Left ventricle myocardium inferior (tissue), 1 donor: ENCODE measurements around the gene MLXIP. TPM values are rescaled to one million over a fixed set of nuclear protein-coding genes. Genes with fewer than 3 reads are reported as not detected.

Experiments used
- DNase-seq: peaks from one replicate; pipeline ENCODE4 v3.0.0-alpha.2; 2020
- H3K27ac ChIP-seq: fragments of 200-600 bp; replicated peaks from 2 replicates; pipeline ENCODE4 v1.8.0; 2021
- H3K27me3 ChIP-seq: fragments of 200-600 bp; 2 replicates; pipeline ENCODE4 v1.8.0; 2021; ENCODE audit warnings: low read depth
- H3K36me3 ChIP-seq: fragments of 200-600 bp; 2 replicates; pipeline ENCODE4 v1.8.0; 2021
- H3K4me1 ChIP-seq: fragments of 200-600 bp; 2 replicates; pipeline ENCODE4 v1.8.0; 2021
- H3K4me3 ChIP-seq: fragments of 200-600 bp; 2 replicates; pipeline ENCODE4 v1.8.0; 2021; ENCODE audit warnings: mild to moderate bottlenecking, moderate library complexity
- H3K9me3 ChIP-seq: fragments of 200-600 bp; replicated peaks from 2 replicates; pipeline ENCODE4 v1.8.0; 2021
- intact Hi-C: fragments of 100-400 bp; cut with micrococcal nuclease; formaldehyde crosslinking; loops from one replicate; pipeline ENCODE4 v1.11.0; 2022
- total RNA-seq: library from RNA; stranded (reverse); fragmentation: NEBNext Ultra II Directional; extraction: Animal tissue kit (Norgen Biotek cat#: 25700); gene quantifications from one replicate; pipeline ENCODE4 v1.2.1, GENCODE V29; 2021
- TF ChIP-seq, protein P1 (sequence below): fragments of 200-600 bp; IDR thresholded peaks from 2 replicates; pipeline ENCODE4 v1.8.0; 2021; ENCODE audit warnings: antibody characterized with exemption, mild to moderate bottlenecking, borderline replicate concordance
- donor health status: DM: no; HTN: yes; CAD: no; lungs with severe emphysema.

The MLXIP gene
- total RNA-seq, 1 donor from 2014 or later: 16.7 TPM

DNA sequence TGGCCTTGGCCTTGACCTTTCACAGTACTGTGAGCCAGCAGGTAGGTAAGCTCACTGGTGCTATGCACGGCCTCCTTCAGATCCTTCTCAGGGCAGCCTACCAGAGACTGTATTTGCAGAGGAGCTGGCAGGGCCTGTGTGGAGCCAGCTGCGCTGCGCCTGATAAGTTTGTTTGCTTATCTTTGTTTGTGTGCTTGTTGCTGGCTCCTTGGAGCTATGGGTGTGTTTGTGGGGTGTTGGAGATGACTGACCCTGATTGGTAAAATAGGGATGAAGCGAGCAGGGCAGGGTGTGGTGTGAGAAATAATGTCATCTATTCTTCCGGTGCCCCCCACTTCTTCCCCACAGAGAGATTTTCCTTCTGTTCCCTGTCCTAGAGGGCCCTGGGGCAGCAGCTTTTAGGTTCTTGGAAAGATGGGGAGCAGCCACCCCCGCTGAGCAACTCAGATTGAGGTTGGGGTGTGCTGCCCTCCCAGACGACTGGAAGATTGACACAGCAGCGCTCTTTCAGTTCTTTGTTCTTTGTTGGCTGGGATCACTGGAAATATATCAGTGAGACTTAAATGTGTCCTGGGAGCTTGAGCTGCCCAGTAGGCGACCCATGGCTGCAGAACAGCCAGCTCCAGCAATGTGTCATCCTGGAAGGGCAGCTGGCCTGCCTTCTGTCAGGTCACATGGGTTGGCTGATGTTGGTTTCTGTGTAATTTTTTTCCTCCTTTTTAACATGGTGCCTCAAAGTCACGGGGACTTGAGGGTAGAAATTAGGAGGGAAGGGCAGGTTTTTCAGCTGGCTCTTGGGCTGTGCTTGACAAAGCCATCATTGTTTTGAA lies 19.6 kb downstream of the MLXIP start:
- Histone ChIP-seq H3K4me1 (peaks cover 84% of the 10 kb centered on the region), H3K27me3 (no peaks in the 10 kb centered on the region), H3K9me3 (no peaks in the 10 kb centered on the region), H3K4me3 (peak overlapping the region; percentile 48), H3K36me3 (no peaks in the 10 kb centered on the region), H3K27ac (peak overlapping the region; percentile 88)
- DNase-seq: peak; percentile 75
- TF ChIP-seq, protein P1, sequence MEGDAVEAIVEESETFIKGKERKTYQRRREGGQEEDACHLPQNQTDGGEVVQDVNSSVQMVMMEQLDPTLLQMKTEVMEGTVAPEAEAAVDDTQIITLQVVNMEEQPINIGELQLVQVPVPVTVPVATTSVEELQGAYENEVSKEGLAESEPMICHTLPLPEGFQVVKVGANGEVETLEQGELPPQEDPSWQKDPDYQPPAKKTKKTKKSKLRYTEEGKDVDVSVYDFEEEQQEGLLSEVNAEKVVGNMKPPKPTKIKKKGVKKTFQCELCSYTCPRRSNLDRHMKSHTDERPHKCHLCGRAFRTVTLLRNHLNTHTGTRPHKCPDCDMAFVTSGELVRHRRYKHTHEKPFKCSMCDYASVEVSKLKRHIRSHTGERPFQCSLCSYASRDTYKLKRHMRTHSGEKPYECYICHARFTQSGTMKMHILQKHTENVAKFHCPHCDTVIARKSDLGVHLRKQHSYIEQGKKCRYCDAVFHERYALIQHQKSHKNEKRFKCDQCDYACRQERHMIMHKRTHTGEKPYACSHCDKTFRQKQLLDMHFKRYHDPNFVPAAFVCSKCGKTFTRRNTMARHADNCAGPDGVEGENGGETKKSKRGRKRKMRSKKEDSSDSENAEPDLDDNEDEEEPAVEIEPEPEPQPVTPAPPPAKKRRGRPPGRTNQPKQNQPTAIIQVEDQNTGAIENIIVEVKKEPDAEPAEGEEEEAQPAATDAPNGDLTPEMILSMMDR: no peak
- intact Hi-C loops: no loop called here

DNA sequence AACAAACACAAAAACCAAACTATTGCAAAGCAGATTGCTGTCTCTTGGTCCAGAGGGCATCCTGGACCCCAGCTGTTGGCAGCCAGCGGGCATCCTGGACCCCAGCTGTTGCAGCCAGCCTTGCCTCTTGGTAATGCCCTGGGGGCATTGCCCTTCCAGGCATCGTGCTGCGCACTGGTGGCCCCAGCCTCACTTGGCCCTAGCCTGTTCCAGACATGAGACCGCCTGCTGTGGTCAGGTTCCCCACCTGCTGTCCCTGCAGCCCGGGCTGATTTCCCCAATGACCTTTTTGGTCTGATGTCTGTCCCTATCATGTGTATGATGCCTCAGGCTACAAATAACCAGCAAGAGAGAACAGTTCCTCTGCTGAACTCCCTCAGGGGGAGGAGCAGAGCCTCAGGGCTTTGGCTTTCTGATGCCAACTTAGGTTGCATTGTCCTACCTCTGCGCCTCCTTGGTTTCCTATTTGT lies 20.8 kb downstream of the MLXIP start:
- no peak for DNase-seq
- intact Hi-C loops: no loop called here

DNA sequence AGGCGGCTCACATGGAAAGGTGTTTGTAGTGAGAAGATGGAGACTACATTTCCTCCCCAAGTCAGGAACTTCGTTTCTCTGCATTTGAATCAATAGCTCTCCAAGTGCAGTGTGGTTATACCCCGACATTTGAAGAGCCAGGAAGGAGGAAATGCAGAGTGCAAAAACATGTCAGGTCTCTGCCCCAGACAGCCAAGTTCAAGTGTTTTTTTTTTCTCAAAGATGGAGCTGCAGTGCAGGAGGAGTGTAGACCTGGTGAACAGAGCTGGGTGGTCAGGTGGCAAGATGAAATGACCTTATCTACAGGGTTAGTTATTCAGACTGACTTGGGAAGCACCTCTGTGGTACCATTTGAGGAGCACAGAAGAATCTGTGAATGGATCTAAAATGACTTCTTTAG lies 21.3 kb downstream of the MLXIP start:
- TF ChIP-seq, protein P1: no peak
- Histone ChIP-seq H3K27me3 (no peaks in the 10 kb centered on the region), H3K4me1 (peaks cover 91% of the 10 kb centered on the region), H3K4me3 (no peak overlapping the region), H3K36me3 (no peaks in the 10 kb centered on the region), H3K9me3 (no peaks in the 10 kb centered on the region), H3K27ac (peak overlapping the region; percentile 88)
- DNase-seq: no peak
- intact Hi-C loops: no loop called here

More for the DNA sequence above, 20.8 kb downstream of the MLXIP start:
- peak overlapping the region; percentile 88 for H3K27ac ChIP-seq
- TF ChIP-seq, protein P1: no peak
- H3K4me1 ChIP-seq: peaks cover 89% of the 10 kb centered on the region
- no peak overlapping the region for H3K4me3 ChIP-seq
- no peaks in the 10 kb centered on the region for H3K36me3 ChIP-seq
- no peaks in the 10 kb centered on the region for H3K27me3 ChIP-seq
- H3K9me3 ChIP-seq: no peaks in the 10 kb centered on the region

DNA sequence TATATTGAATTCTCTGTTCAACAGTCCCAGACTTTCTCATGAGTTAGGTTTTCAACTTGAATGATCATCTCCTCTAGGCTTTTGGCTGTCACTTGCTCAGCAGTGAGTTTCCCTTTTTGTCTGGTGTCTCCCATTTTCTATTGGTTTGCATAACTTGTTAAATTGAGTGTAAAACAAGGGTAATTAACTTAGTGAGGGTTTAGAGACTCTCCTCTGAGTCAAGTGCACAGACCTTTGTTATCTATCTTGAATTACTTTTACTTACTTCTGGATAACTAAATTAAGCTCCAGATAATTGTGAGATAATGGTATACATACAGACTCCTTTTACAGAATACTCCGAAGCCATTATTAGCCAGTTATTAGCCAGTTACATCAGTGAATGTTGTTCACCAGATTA lies 22.0 kb downstream of the MLXIP start:
- Histone ChIP-seq H3K4me3 (no peak overlapping the region), H3K36me3 (no peaks in the 10 kb centered on the region), H3K9me3 (no peaks in the 10 kb centered on the region), H3K4me1 (peaks cover 93% of the 10 kb centered on the region), H3K27me3 (no peaks in the 10 kb centered on the region), H3K27ac (peak overlapping the region; percentile 88)
- TF ChIP-seq, protein P1: no peak
- intact Hi-C loops: no loop called here
- no peak for DNase-seq

DNA sequence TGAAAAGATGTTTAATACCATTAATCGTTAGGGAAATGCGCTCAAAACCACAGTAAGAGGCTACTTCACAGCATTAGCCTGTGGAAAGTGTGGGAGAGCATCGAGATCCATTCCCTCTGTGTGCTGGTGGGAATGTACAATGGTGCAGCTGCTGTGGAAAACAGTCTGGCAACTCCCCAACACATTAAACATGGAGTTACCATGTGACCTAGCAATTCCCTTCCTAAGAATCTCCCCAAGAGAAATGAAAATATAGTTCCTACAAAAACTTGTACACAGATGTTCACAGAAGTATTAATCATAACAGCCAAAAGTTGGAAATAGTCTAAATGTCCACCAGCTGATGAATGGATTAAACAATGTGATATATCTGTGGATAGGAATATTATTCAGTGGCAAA lies 23.8 kb downstream of the MLXIP start:
- Histone ChIP-seq H3K9me3 (no peaks in the 10 kb centered on the region), H3K4me3 (no peak overlapping the region), H3K4me1 (peaks cover 94% of the 10 kb centered on the region), H3K27me3 (no peaks in the 10 kb centered on the region), H3K36me3 (no peaks in the 10 kb centered on the region), H3K27ac (peak overlapping the region; percentile 55)
- intact Hi-C loops: no loop called here
- TF ChIP-seq, protein P1: no peak
- DNase-seq: no peak
